Measurements from ENCODE around the gene RNF43. TPM values are rescaled to one million over a fixed set of nuclear protein-coding genes. Genes with fewer than 3 reads are reported as not detected.
"Not testable (repeated sequence)": the region's sequence is repeated elsewhere in the genome, so short reads cannot be mapped to it uniquely, and the experiment has no call there.

RNF43 gene
- total RNA-seq, 1 experiment from 2014 or later, result 0.42 TPM

DNA sequence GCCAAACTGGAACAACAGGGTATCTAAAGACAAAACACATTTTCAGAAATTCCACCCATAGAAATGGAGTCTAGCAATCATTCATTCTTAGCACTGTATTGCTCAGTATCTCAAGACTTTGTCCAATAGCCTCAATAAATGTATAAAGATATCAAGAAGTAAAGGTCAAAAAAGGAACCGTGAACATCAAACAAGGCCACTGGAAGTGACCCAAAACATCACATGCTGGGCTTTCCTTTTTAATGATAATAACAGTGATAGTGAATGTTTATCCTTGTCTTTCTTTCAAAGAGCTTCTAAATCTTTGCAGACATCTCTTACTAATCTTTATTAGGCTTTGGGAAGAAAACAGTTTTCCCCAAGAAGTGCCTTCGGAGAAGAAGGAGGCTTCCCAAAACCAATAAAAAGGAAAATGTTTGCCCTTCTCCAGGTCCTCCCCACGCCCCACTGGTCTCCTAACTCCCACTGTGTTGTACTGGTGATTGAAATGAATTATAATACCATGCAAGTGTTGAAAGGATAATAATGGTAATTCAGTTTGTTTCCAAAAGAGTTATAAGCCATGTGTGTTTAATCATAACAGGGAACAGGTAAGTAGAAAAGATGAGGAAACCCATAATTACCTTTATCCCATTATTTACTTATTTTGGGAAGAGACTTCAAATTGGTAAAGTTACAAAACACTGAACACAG, 18.6 kb downstream of the RNF43 start:
- H3K9me3 ChIP-seq (ENCODE audit: control insufficient read depth, low read depth, low read length), result no peaks in the 10 kb centered on the region
- Mint-ChIP-seq H3K9me3 (no peaks in the 10 kb centered on the region), H3K36me3 (ENCODE audit: insufficient read depth in 1 of 3, low read depth in 3 of 3) (no peaks in the 10 kb centered on the region), H3K27ac (no peak overlapping the region), H3K27me3 (ENCODE audit: low read depth) (peaks cover 97% of the 10 kb centered on the region), H3K4me1 (peaks cover 37% of the 10 kb centered on the region in 2 experiments), H3K4me3 (no peak overlapping the region)
- no peaks in the 10 kb centered on the region for H3K79me2 ChIP-seq (ENCODE audit: insufficient read depth, low read length)
- H4K5ac ChIP-seq (ENCODE audit: insufficient read length, low read depth, low read length), result no peak overlapping the region
- no peak overlapping the region for H3K4ac ChIP-seq (ENCODE audit: low read depth, low read length)
- H3K27ac ChIP-seq (ENCODE audit: insufficient read length, low read depth, low read length), result no peak overlapping the region
- H2BK5ac ChIP-seq (ENCODE audit: insufficient read length, low read length), result no peak overlapping the region
- no peak overlapping the region for H2BK120ac ChIP-seq (ENCODE audit: low read depth, low read length, poor library complexity, severe bottlenecking)
- H3K56ac ChIP-seq (ENCODE audit: insufficient read length, low read depth, low read length), result no peak overlapping the region
- H3T11ph ChIP-seq (ENCODE audit: low read length), result no peak overlapping the region
- WGBS (ENCODE audit: extremely low coverage, insufficient read length, low lambda C conversion rate), result no CpG with 5 or more reads among the region's 3 CpGs
- H2AK5ac ChIP-seq (ENCODE audit: insufficient read length, low read length), result no peak overlapping the region
- no peak overlapping the region for H2BK20ac ChIP-seq (ENCODE audit: low read depth, low read length, poor library complexity, severe bottlenecking)
- H3K4me2 ChIP-seq (ENCODE audit: insufficient read depth, insufficient read length, low read length), result no peak overlapping the region
- no peak overlapping the region for H3K14ac ChIP-seq (ENCODE audit: insufficient read depth, low read length)
- H4K8ac ChIP-seq (replicated peaks; ENCODE audit: insufficient read length, low read depth, low read length), result no peak overlapping the region
- H3K79me1 ChIP-seq (ENCODE audit: insufficient read depth, low read depth, low read length, poor library complexity, severe bottlenecking), result no peaks in the 10 kb centered on the region
- peaks cover 40% of the 10 kb centered on the region for H3K27me3 ChIP-seq (ENCODE audit: insufficient read depth, low read length)
- no peak overlapping the region for H3K9ac ChIP-seq (ENCODE audit: extremely low read depth, insufficient read length, low read length)
- TF ChIP-seq CTCF (conservative IDR thresholded peaks at IDR 0.05), result no peak
- H2BK12ac ChIP-seq (ENCODE audit: insufficient read length, low read depth, low read length), result no peak overlapping the region
- H3K23me2 ChIP-seq (ENCODE audit: insufficient read length, low read depth, low read length, poor library complexity, severe bottlenecking), result no peaks in the 10 kb centered on the region
- no peak overlapping the region for H4K91ac ChIP-seq (ENCODE audit: insufficient read length, low read depth, low read length)
- DNase-seq, result no peak
- no peaks in the 10 kb centered on the region for H4K20me1 ChIP-seq (ENCODE audit: control insufficient read depth, insufficient read depth, insufficient read length)
- peaks cover 9% of the 10 kb centered on the region; the same call in 1 of the 2 replicates for H3K4me1 ChIP-seq (ENCODE audit: insufficient read depth, low read length)
- H3K23ac ChIP-seq (ENCODE audit: insufficient read length, low read depth, low read length), result no peak overlapping the region
- no peak overlapping the region for H2AFZ ChIP-seq (ENCODE audit: low read length)
- no peak overlapping the region for H3K18ac ChIP-seq (ENCODE audit: insufficient read length, low read depth, low read length)
- H2BK15ac ChIP-seq (ENCODE audit: low read depth, low read length), result no peak overlapping the region

GRCh38 chr17:58397421-58397820, 19.9 kb downstream of the RNF43 start:
- not testable (repeated sequence) for H3K9me3 Mint-ChIP-seq; H4K91ac ChIP-seq (ENCODE audit: insufficient read length, low read depth, low read length); H3T11ph ChIP-seq (ENCODE audit: low read length); H3K27ac Mint-ChIP-seq; H3K14ac ChIP-seq (ENCODE audit: insufficient read depth, low read length); H3K23me2 ChIP-seq (ENCODE audit: insufficient read length, low read depth, low read length, poor library complexity, severe bottlenecking); H3K79me1 ChIP-seq (ENCODE audit: insufficient read depth, low read depth, low read length, poor library complexity, severe bottlenecking); H3K4me1 ChIP-seq (ENCODE audit: insufficient read depth, low read length); H3K9me3 ChIP-seq (ENCODE audit: control insufficient read depth, low read depth, low read length); H2BK120ac ChIP-seq (ENCODE audit: low read depth, low read length, poor library complexity, severe bottlenecking); H2BK15ac ChIP-seq (ENCODE audit: low read depth, low read length); H2AK5ac ChIP-seq (ENCODE audit: insufficient read length, low read length); DNase-seq; H3K23ac ChIP-seq (ENCODE audit: insufficient read length, low read depth, low read length); H2AFZ ChIP-seq (ENCODE audit: low read length); H3K9ac ChIP-seq (ENCODE audit: extremely low read depth, insufficient read length, low read length); H3K18ac ChIP-seq (ENCODE audit: insufficient read length, low read depth, low read length); H2BK20ac ChIP-seq (ENCODE audit: low read depth, low read length, poor library complexity, severe bottlenecking); H3K4me3 Mint-ChIP-seq; H4K20me1 ChIP-seq (ENCODE audit: control insufficient read depth, insufficient read depth, insufficient read length); H3K36me3 Mint-ChIP-seq (ENCODE audit: insufficient read depth in 1 of 3, low read depth in 3 of 3); H3K27ac ChIP-seq (ENCODE audit: insufficient read length, low read depth, low read length); H2BK5ac ChIP-seq (ENCODE audit: insufficient read length, low read length); H2BK12ac ChIP-seq (ENCODE audit: insufficient read length, low read depth, low read length); H3K56ac ChIP-seq (ENCODE audit: insufficient read length, low read depth, low read length); H3K4me2 ChIP-seq (ENCODE audit: insufficient read depth, insufficient read length, low read length); H3K4ac ChIP-seq (ENCODE audit: low read depth, low read length); H4K8ac ChIP-seq (replicated peaks; ENCODE audit: insufficient read length, low read depth, low read length); H3K79me2 ChIP-seq (ENCODE audit: insufficient read depth, low read length); H4K5ac ChIP-seq (ENCODE audit: insufficient read length, low read depth, low read length)
- peaks cover 36% of the 10 kb centered on the region for H3K27me3 ChIP-seq (ENCODE audit: insufficient read depth, low read length)
- WGBS (ENCODE audit: extremely low coverage, insufficient read length, low lambda C conversion rate), result no CpG with 5 or more reads among the region's 5 CpGs
- H3K27me3 Mint-ChIP-seq (ENCODE audit: low read depth), result peaks cover 89% of the 10 kb centered on the region
- peaks cover 24% of the 10 kb centered on the region in 2 experiments for H3K4me1 Mint-ChIP-seq
